Coronary artery (tissue), 2 donors: ENCODE measurements around the gene ZEB2.
A peak's percentile ranks its signal among the peaks of the same experiment; 100 is the strongest.

Experiments
- DNase-seq: peaks from one replicate; pipeline ENCODE4 v3.0.0-alpha.2; 2017; ENCODE audit warnings: low spot score
- H3K27ac ChIP-seq, 2 donors: fragments of 200-600 bp; sonication (generic); one replicate each; pipeline ENCODE4 v1.5.1; 2016 to 2019
- H3K4me3 ChIP-seq: fragments of 200-600 bp; sonication (generic); 2 replicates; pipeline ENCODE4 v1.5.1; 2016; ENCODE audit warnings: mild to moderate bottlenecking, moderate library complexity
- CTCF ChIP-seq: fragments of 200-600 bp; sonication (generic); IDR thresholded peaks from one replicate; pipeline ENCODE4 v1.5.1; 2019; ENCODE audit warnings: antibody characterized with exemption

Gene ZEB2

GRCh38 chr2:144354953-144355352 is 165.0 kb downstream of the ZEB2 start:
- Histone ChIP-seq H3K4me3 (no peak overlapping the region), H3K27ac (no peak overlapping the region)
- no peak for TF ChIP-seq CTCF
- DNase-seq: no peak

GRCh38 chr2:144351687-144352086 is 168.2 kb downstream of the ZEB2 start:
- H3K27ac ChIP-seq: no peak overlapping the region
- no peak for DNase-seq
- no peak for TF ChIP-seq CTCF
- no peak overlapping the region for H3K4me3 ChIP-seq

GRCh38 chr2:144350151-144350802 is 169.6 kb downstream of the ZEB2 start:
- no peak overlapping the region for H3K4me3 ChIP-seq
- H3K27ac ChIP-seq: peak overlapping the region; percentile 46 to 64
- no peak for TF ChIP-seq CTCF
- no peak for DNase-seq

- no peak for TF ChIP-seq CTCF
- Histone ChIP-seq H3K4me3 (peak overlapping the region; percentile 17), H3K27ac (peak overlapping the region; percentile 46 to 64)
- DNase-seq: no peak
Observed at GRCh38 chr2:144349674-144350073, 170.2 kb downstream of the ZEB2 start.

GRCh38 chr2:144348846-144349245 is 171.1 kb downstream of the ZEB2 start:
- no peak for TF ChIP-seq CTCF
- H3K4me3 ChIP-seq: no peak overlapping the region
- H3K27ac ChIP-seq: no peak overlapping the region
- DNase-seq: no peak

GRCh38 chr2:144346229-144346628 is 173.7 kb downstream of the ZEB2 start:
- TF ChIP-seq CTCF: no peak
- H3K27ac ChIP-seq: no peak overlapping the region
- H3K4me3 ChIP-seq: no peak overlapping the region
- DNase-seq: no peak

GRCh38 chr2:144343145-144343544 is 176.8 kb downstream of the ZEB2 start:
- Histone ChIP-seq H3K27ac (no peak overlapping the region), H3K4me3 (no peak overlapping the region)
- no peak for TF ChIP-seq CTCF
- no peak for DNase-seq
